Urinary bladder (tissue), 4 donors: Measurements from ENCODE around the gene FRG2. TPM values are rescaled to one million over a fixed set of nuclear protein-coding genes. Genes with fewer than 3 reads are reported as not detected.
"Not testable (repeated sequence)": the region's sequence is repeated elsewhere in the genome, so short reads cannot be mapped to it uniquely, and the experiment has no call there.

Source experiments
- DNase-seq: peaks from one replicate; pipeline ENCODE4 v3.0.0-alpha.2; 2015; ENCODE audit errors: extremely low spot score
- H3K27ac ChIP-seq: one replicate; pipeline ENCODE4 v1.5.1; 2013; ENCODE audit warnings: low read depth, mild to moderate bottlenecking, moderate library complexity
- H3K36me3 ChIP-seq: one replicate; pipeline ENCODE4 v1.6.1; 2013; ENCODE audit warnings: mild to moderate bottlenecking, moderate library complexity; ENCODE audit not compliant: insufficient read depth
- H3K4me1 ChIP-seq: one replicate; pipeline ENCODE4 v1.6.1; 2013; ENCODE audit warnings: mild to moderate bottlenecking, moderate library complexity; ENCODE audit not compliant: insufficient read depth
- H3K4me3 ChIP-seq: one replicate; pipeline ENCODE4 v1.5.1; 2013; ENCODE audit warnings: low read depth, low read length
- WGBS: extraction: QIAGEN DNeasy Blood & Tissue Kit; methylation state at CpG from one replicate; pipeline ENCODE4 v1.1.7; 2013; 5-methylcytosine and 5-hydroxymethylcytosine counted together
- polyA plus RNA-seq: library from polyadenylated mRNA; stranded (reverse); fragments of 200-250 nt; gene quantifications from one replicate; pipeline ENCODE4 v1.2.3, GENCODE V29; 2013
- small RNA-seq: library from RNA; depleted of rRNA; stranded (forward); fragments of <200 nt; gene quantifications from one replicate; pipeline ENCODE3, GENCODE V24; 2014
- total RNA-seq: library from RNA; depleted of rRNA; stranded (reverse); fragments of >200 nt; gene quantifications from one replicate; pipeline ENCODE4 v1.2.3, GENCODE V29; 2014
- donor health status: healthy with polysubstance abuse.
- donor health status: healthy.

Gene FRG2
- total and polyA plus RNA-seq, 2 donors, result not detected

- not testable (repeated sequence) for H3K4me3 ChIP-seq, DNase-seq, H3K27ac ChIP-seq, H3K4me1 ChIP-seq, H3K36me3 ChIP-seq
- 86% methylated on average over 31 of the region's 41 CpGs for WGBS
These were observed 43.0 kb downstream of the FRG2 start for GRCh38 chr4:189983916-189984526.

- Histone ChIP-seq H3K4me3 (no peak overlapping the region), H3K36me3 (no peaks in the 10 kb centered on the region), H3K27ac (no peak overlapping the region), H3K4me1 (no peaks in the 10 kb centered on the region)
- 83% methylated on average over 8 of the region's 8 CpGs for WGBS
- no peak for DNase-seq
These were observed 45.1 kb downstream of the FRG2 start for GRCh38 chr4:189981970-189982369.

- 67% methylated on average over 2 of the region's 2 CpGs for WGBS
- not testable (repeated sequence) for DNase-seq, H3K4me1 ChIP-seq, H3K27ac ChIP-seq, H3K36me3 ChIP-seq, H3K4me3 ChIP-seq
These were observed 46.8 kb downstream of the FRG2 start for GRCh38 chr4:189980292-189980691.

- Histone ChIP-seq H3K4me3 (no peak overlapping the region), H3K27ac (no peak overlapping the region), H3K36me3 (no peaks in the 10 kb centered on the region), H3K4me1 (no peaks in the 10 kb centered on the region)
- DNase-seq, result no peak
- 65% methylated on average over 10 of the region's 10 CpGs for WGBS
These were observed 47.6 kb downstream of the FRG2 start for GRCh38 chr4:189979196-189980047.

Small RNAs within 50 kb of the gene (small RNA-seq; reads per million reads assigned to genes)
- gene RNA5SP174 (not detected), gene RNA5SP175 (not detected)

Other genes starting within 250 kb of the FRG2 start
- 38.1 TPM for gene FRG1, start 86.4 kb downstream of the FRG2 start, total RNA-seq
- gene FRG1, start 86.4 kb downstream of the FRG2 start, polyA plus RNA-seq, result 44.2 TPM
- not detected for gene DBET, start 37.2 kb upstream of the FRG2 start, total RNA-seq
- gene DBET, start 37.2 kb upstream of the FRG2 start, polyA plus RNA-seq, result not detected
- gene DUX4, start 146.5 kb upstream of the FRG2 start, total RNA-seq, result not detected
- not detected for gene DUX4, start 146.5 kb upstream of the FRG2 start, polyA plus RNA-seq